Fibroblast of the aortic adventitia (primary cell): ENCODE data around the gene METTL2A. TPM values are rescaled to one million over a fixed set of nuclear protein-coding genes. Genes with fewer than 3 reads are reported as not detected.

Experiments used
- small RNA-seq: library from RNA; depleted of rRNA; stranded (forward); fragments of <200 nt; gene quantifications from one replicate; pipeline ENCODE3, GENCODE V24; 2012
- total RNA-seq: library from RNA; depleted of rRNA; stranded (reverse); fragments of >200 nt; gene quantifications from 2 replicates; pipeline ENCODE4 v1.2.3, GENCODE V29; 2012; ENCODE audit warnings: low replicate concordance

Gene METTL2A
- total RNA-seq, 1 donor, result 29.6 TPM

Small RNAs within 50 kb of the gene (small RNA-seq; reads per million reads assigned to genes)
- gene RNU7-52P, result not detected

Other genes with a start within 250 kb of the METTL2A start
- not detected in 2 replicates for gene EFCAB3, start 43.3 kb upstream of the METTL2A start, total RNA-seq
- 39.1 and 52.7 TPM in 2 replicates for gene TLK2, start 54.9 kb downstream of the METTL2A start, total RNA-seq
- 170 and 245 TPM in 2 replicates for gene MRC2, start 203.8 kb downstream of the METTL2A start, total RNA-seq